ENCODE measurements around the gene ZFHX2.

The ZFHX2 gene

GRCh38 chr14:23572524-23572828, 20.9 kb upstream of the ZFHX2 start:
- no peak for DNase-seq

- DNase-seq = no peak
Measured at GRCh38 chr14:23571701-23572523, 20.3 kb upstream of the ZFHX2 start.

- DNase-seq = no peak
Measured at GRCh38 chr14:23570806-23571483, 19.4 kb upstream of the ZFHX2 start.

GRCh38 chr14:23569443-23570151, 18.0 kb upstream of the ZFHX2 start:
- no peak for DNase-seq

- DNase-seq = no peak
Measured at GRCh38 chr14:23568600-23569331, 17.2 kb upstream of the ZFHX2 start.

- DNase-seq = no peak
Measured at GRCh38 chr14:23568021-23568599, 16.5 kb upstream of the ZFHX2 start.

GRCh38 chr14:23567186-23568020, 15.8 kb upstream of the ZFHX2 start, which contains the start of gene AP1G2:
Gene AP1G2 (minus strand): TSS chr14:23567791. CDS start chr14:23567314, 477 bp downstream.
- DNase-seq = peak; percentile 88

- DNase-seq = no peak
Measured at GRCh38 chr14:23566778-23567185, 15.2 kb upstream of the ZFHX2 start.

GRCh38 chr14:23566112-23566777, 14.7 kb upstream of the ZFHX2 start:
- no peak for DNase-seq

- DNase-seq = no peak
Measured at GRCh38 chr14:23565626-23566025, 14.1 kb upstream of the ZFHX2 start.

- no peak for DNase-seq
Measured at GRCh38 chr14:23564876-23565275, 13.3 kb upstream of the ZFHX2 start.

- DNase-seq = no peak
Measured at GRCh38 chr14:23564181-23564812, 12.7 kb upstream of the ZFHX2 start.

GRCh38 chr14:23563473-23564180, 12.1 kb upstream of the ZFHX2 start:
- DNase-seq = no peak

- DNase-seq = peak; percentile 36
Measured at GRCh38 chr14:23562822-23563472, 11.4 kb upstream of the ZFHX2 start.

GRCh38 chr14:23561873-23562821, 10.6 kb upstream of the ZFHX2 start:
- DNase-seq = no peak

- no peak for DNase-seq
Measured at GRCh38 chr14:23561259-23561658, 9.7 kb upstream of the ZFHX2 start.

- DNase-seq = no peak
Measured at GRCh38 chr14:23559926-23560520, 8.5 kb upstream of the ZFHX2 start.

All from stimulated activated naive CD4-positive, alpha-beta T cell treated with Interleukin-2 at 50 U/mL for 16 hours (primary cell).